HEK293 (cell line): Measurements from ENCODE around the gene LRSAM1.

Source experiments
- CTCF ChIA-PET: fragments of 350-600 bp; formaldehyde crosslinking; extraction: SDS; loops from one replicate; lab custom pipeline; 2021; ENCODE audit warnings: antibody characterized with exemption; lab: Yijun Ruan, JAX
- POLR2A ChIA-PET: fragments of 300-600 bp; formaldehyde crosslinking; extraction: SDS; loops from one replicate; lab custom pipeline; 2020; ENCODE audit warnings: antibody characterized with exemption, inconsistent platforms; lab: Yijun Ruan, JAX
- H3K27ac ChIP-seq: fragments of 200-500 bp; sonication (Bioruptor generic); 2 replicates; pipeline ENCODE4 v1.5.1; 2014; ENCODE audit warnings: low read depth, low read length, control low read depth, inconsistent platforms; ENCODE audit errors: extremely low read depth
- H3K36me3 ChIP-seq, 2 experiments: fragments of 200-500 bp in 1 of 2; sonication (Bioruptor generic) in 1 of 2; 1 replicate in 1 of 2; 2 replicates in 1 of 2; pipeline ENCODE4 v1.5.1; 2014 to 2017; ENCODE audit warnings: inconsistent platforms in 2 of 2, low read length in 2 of 2; ENCODE audit not compliant: control insufficient read depth in 2 of 2, insufficient read depth in 1 of 2
- H3K4me1 ChIP-seq: fragments of 200-500 bp; sonication (Bioruptor generic); 2 replicates; pipeline ENCODE4 v1.5.1; 2014; ENCODE audit warnings: mild to moderate bottlenecking, low read length, inconsistent platforms; ENCODE audit not compliant: control insufficient read depth, insufficient read depth
- H3K4me3 ChIP-seq: 2 replicates; pipeline ENCODE4 v1.5.1; 2011; ENCODE audit warnings: low read depth, mild to moderate bottlenecking, control low read depth, low read length, moderate library complexity
- H3K9me3 ChIP-seq: fragments of 200-500 bp; sonication (Bioruptor generic); 2 replicates; pipeline ENCODE4 v1.5.1; 2014; ENCODE audit warnings: low read depth, low read length, inconsistent platforms; ENCODE audit not compliant: control insufficient read depth, insufficient read depth
- FEZF1 ChIP-seq: fragments of 450-650 bp; formaldehyde crosslinking; IDR thresholded peaks from 2 replicates; pipeline ENCODE4 v1.5.1; 2016; ENCODE audit warnings: missing biosample characterization, missing genetic modification characterization
- GLIS1 ChIP-seq: fragments of 450-650 bp; formaldehyde crosslinking; IDR thresholded peaks from 2 replicates; pipeline ENCODE4 v1.5.1; 2016; ENCODE audit warnings: missing biosample characterization, missing genetic modification characterization
- GLIS2 ChIP-seq: fragments of 450-650 bp; formaldehyde crosslinking; IDR thresholded peaks from 2 replicates; pipeline ENCODE4 v1.5.1; 2016; ENCODE audit warnings: missing biosample characterization, missing genetic modification characterization
- PRDM1 ChIP-seq: fragments of 450-650 bp; formaldehyde crosslinking; IDR thresholded peaks from 2 replicates; pipeline ENCODE4; 2016; ENCODE audit warnings: missing biosample characterization, missing genetic modification characterization
- ZBTB20 ChIP-seq: fragments of 450-650 bp; formaldehyde crosslinking; IDR thresholded peaks from 2 replicates; pipeline ENCODE4 v1.5.1; 2016; ENCODE audit warnings: missing biosample characterization, missing genetic modification characterization
- ZBTB48 ChIP-seq: fragments of 450-650 bp; formaldehyde crosslinking; IDR thresholded peaks from 2 replicates; pipeline ENCODE4 v1.5.1; 2016; ENCODE audit warnings: missing biosample characterization, missing genetic modification characterization
- ZBTB8A ChIP-seq: fragments of 450-650 bp; formaldehyde crosslinking; IDR thresholded peaks from 2 replicates; pipeline ENCODE4 v1.5.1; 2016; ENCODE audit warnings: missing biosample characterization, missing genetic modification characterization
- ZFP3 ChIP-seq: fragments of 450-650 bp; formaldehyde crosslinking; IDR thresholded peaks from 2 replicates; pipeline ENCODE4 v1.5.1; 2016; ENCODE audit warnings: low read depth, missing biosample characterization, missing genetic modification characterization
- ZFP69B ChIP-seq: fragments of 450-650 bp; formaldehyde crosslinking; IDR thresholded peaks from 2 replicates; pipeline ENCODE4 v1.5.1; 2016; ENCODE audit warnings: missing biosample characterization, missing genetic modification characterization
- ZIC2 ChIP-seq: fragments of 450-650 bp; formaldehyde crosslinking; IDR thresholded peaks from 2 replicates; pipeline ENCODE4 v1.5.1; 2016; ENCODE audit warnings: missing biosample characterization, missing genetic modification characterization
- ZNF155 ChIP-seq: fragments of 450-650 bp; formaldehyde crosslinking; IDR thresholded peaks from 2 replicates; pipeline ENCODE4 v1.5.1; 2016; ENCODE audit warnings: missing biosample characterization, missing genetic modification characterization
- ZNF157 ChIP-seq: fragments of 450-650 bp; formaldehyde crosslinking; IDR thresholded peaks from 2 replicates; pipeline ENCODE4 v1.5.1; 2016; ENCODE audit warnings: missing biosample characterization, missing genetic modification characterization
- ZNF2 ChIP-seq: fragments of 450-650 bp; formaldehyde crosslinking; IDR thresholded peaks from 2 replicates; pipeline ENCODE4 v1.5.1; 2016; ENCODE audit warnings: missing biosample characterization, missing genetic modification characterization
- ZNF202 ChIP-seq: fragments of 450-650 bp; formaldehyde crosslinking; IDR thresholded peaks from 2 replicates; pipeline ENCODE4 v1.5.1; 2016; ENCODE audit warnings: missing biosample characterization, missing genetic modification characterization, borderline replicate concordance
- ZNF280C ChIP-seq: fragments of 450-650 bp; formaldehyde crosslinking; IDR thresholded peaks from 2 replicates; pipeline ENCODE4 v1.5.1; 2016; ENCODE audit warnings: missing biosample characterization, missing genetic modification characterization
- ZNF529 ChIP-seq: fragments of 450-650 bp; formaldehyde crosslinking; IDR thresholded peaks from 2 replicates; pipeline ENCODE4 v1.5.1; 2017; ENCODE audit warnings: missing genetic modification characterization, missing biosample characterization; ENCODE audit not compliant: insufficient replicate concordance
- ZNF530 ChIP-seq: fragments of 450-650 bp; formaldehyde crosslinking; IDR thresholded peaks from 2 replicates; pipeline ENCODE4 v1.5.1; 2016; ENCODE audit warnings: low read depth, missing biosample characterization, missing genetic modification characterization
- ZNF692 ChIP-seq: fragments of 450-650 bp; formaldehyde crosslinking; IDR thresholded peaks from 2 replicates; pipeline ENCODE4 v1.5.1; 2016; ENCODE audit warnings: missing biosample characterization, missing genetic modification characterization
- ZNF768 ChIP-seq: fragments of 450-650 bp; formaldehyde crosslinking; IDR thresholded peaks from 2 replicates; pipeline ENCODE4 v1.5.1; 2018; ENCODE audit warnings: missing biosample characterization, mild to moderate bottlenecking, missing genetic modification characterization
- ZSCAN30 ChIP-seq: fragments of 450-650 bp; IDR thresholded peaks from 2 replicates; pipeline ENCODE4 v1.5.1; 2018; ENCODE audit warnings: missing biosample characterization, mild to moderate bottlenecking, missing genetic modification characterization, moderate library complexity
- TF ChIP-seq, protein P1 (sequence below): fragments of 450-650 bp; formaldehyde crosslinking; IDR thresholded peaks from 2 replicates; pipeline ENCODE4 v1.5.1; 2016; ENCODE audit warnings: missing biosample characterization, missing genetic modification characterization

Gene LRSAM1

DNA sequence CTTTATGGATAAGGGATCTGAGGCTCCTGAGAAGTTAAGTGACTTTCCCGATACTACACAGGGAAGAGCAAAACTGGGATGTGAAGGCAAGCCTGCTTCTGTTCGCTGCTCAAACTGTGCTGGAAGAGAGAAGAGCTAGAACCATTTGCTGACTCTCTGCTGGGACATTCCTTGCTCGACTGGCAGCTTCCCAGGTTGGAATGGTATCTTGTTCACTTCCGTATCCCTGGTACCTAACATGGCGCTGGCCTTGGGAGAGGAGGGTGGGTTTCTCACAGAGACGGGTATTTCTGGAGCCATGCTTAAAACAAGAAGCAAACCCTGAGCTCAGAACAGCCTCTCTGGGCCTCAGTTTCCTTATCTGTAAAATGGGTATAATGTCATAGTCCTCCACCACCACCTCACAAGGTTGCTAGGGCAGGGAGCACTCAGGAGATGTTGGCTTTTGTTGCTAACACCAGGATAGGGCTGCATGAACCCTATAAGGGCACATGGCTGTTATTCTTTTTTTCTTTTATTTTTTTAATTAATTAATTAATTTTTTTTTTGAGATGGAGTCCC, 92.7 kb downstream of the LRSAM1 start:
- CTCF ChIA-PET = interaction anchor here (1.6 kb wide), 1 partner anchor 191 kb away, joined by 5 read pairs; the partner anchor contains the start of gene TOR2A
- peaks cover 0 to 2% of the 10 kb centered on the region in 2 experiments; a peak in 1 of 3 replicates for H3K36me3 ChIP-seq
- TF ChIP-seq ZNF768 (no peak), ZBTB8A (no peak), ZNF529 (tag by site-specific recombination) (no peak), ZNF155 (no peak), ZNF692 (tag by site-specific recombination) (no peak), ZNF280C (tag by site-specific recombination) (no peak), ZNF157 (no peak), ZNF2 (tag by site-specific recombination) (no peak), FEZF1 (no peak), PRDM1 (tag by site-specific recombination) (no peak), ZNF530 (no peak), ZNF202 (tag by site-specific recombination) (no peak), ZFP3 (tag by site-specific recombination) (no peak), ZBTB48 (tag by site-specific recombination) (no peak), ZFP69B (no peak)
- TF ChIP-seq, protein P1, sequence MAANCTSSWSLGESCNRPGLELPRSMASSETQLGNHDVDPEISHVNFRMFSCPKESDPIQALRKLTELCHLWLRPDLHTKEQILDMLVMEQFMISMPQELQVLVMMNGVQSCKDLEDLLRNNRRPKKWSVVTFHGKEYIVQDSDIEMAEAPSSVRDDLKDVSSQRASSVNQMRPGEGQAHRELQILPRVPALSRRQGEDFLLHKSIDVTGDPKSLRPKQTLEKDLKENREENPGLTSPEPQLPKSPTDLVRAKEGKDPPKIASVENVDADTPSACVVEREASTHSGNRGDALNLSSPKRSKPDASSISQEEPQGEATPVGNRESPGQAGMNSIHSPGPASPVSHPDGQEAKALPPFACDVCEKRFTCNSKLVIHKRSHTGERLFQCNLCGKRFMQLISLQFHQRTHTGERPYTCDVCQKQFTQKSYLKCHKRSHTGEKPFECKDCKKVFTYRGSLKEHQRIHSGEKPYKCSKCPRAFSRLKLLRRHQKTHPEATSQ = no peak
- TF ChIP-seq, all 188 proteins: peak for 0
- no peak overlapping the region for H3K27ac ChIP-seq
- no peaks in the 10 kb centered on the region for H3K9me3 ChIP-seq
- POLR2A ChIA-PET = no interaction called here
- H3K4me1 ChIP-seq = no peaks in the 10 kb centered on the region
- no peak overlapping the region for H3K4me3 ChIP-seq

- CTCF ChIA-PET = no interaction called here
- TF ChIP-seq ZSCAN30 (tag by site-specific recombination) (no peak), ZIC2 (tag by site-specific recombination) (peak; percentile 52), ZBTB20 (tag by site-specific recombination) (peak; percentile 53), GLIS2 (tag by site-specific recombination) (peak; percentile 55), GLIS1 (tag by site-specific recombination) (peak; percentile 98)
- Histone ChIP-seq H3K27ac (no peak overlapping the region), H3K4me1 (no peaks in the 10 kb centered on the region), H3K9me3 (no peaks in the 10 kb centered on the region), H3K36me3 (peaks cover 0 to 6% of the 10 kb centered on the region in 2 experiments; a peak in 1 of 3 replicates), H3K4me3 (no peak overlapping the region)
- POLR2A ChIA-PET = interaction anchor here (0.7 kb wide), 1 partner anchor 17 kb away, joined by 3 read pairs; no protein-coding TSS in a partner anchor
These were observed 94.2 kb downstream of the LRSAM1 start for GRCh38 chr9:127545196-127546124.
